ENCODE measurements around the gene SIN3A.
"Not testable (repeated sequence)": the region's sequence is repeated elsewhere in the genome, so short reads cannot be mapped to it uniquely, and the experiment has no call there.

Gene SIN3A

GRCh38 chr15:75416584-75416983, 34.9 kb downstream of the SIN3A start:
- H3K4me3 ChIP-seq (ENCODE audit: low read length): no peak overlapping the region
- DNase-seq (ENCODE audit: low read depth): no peak
- no peak for TF ChIP-seq CTCF (conservative IDR thresholded peaks at IDR 0.05; ENCODE audit: low read length)

- TF ChIP-seq CTCF (conservative IDR thresholded peaks at IDR 0.05; ENCODE audit: low read length): no peak
- H3K4me3 ChIP-seq (ENCODE audit: low read length): no peak overlapping the region
- no peak for DNase-seq (ENCODE audit: low read depth)
Measured at GRCh38 chr15:75410196-75410595, 41.3 kb downstream of the SIN3A start.

GRCh38 chr15:75407083-75407482, 44.4 kb downstream of the SIN3A start:
- DNase-seq (ENCODE audit: low read depth): no peak
- no peak overlapping the region for H3K4me3 ChIP-seq (ENCODE audit: low read length)
- no peak for TF ChIP-seq CTCF (conservative IDR thresholded peaks at IDR 0.05; ENCODE audit: low read length)

DNA sequence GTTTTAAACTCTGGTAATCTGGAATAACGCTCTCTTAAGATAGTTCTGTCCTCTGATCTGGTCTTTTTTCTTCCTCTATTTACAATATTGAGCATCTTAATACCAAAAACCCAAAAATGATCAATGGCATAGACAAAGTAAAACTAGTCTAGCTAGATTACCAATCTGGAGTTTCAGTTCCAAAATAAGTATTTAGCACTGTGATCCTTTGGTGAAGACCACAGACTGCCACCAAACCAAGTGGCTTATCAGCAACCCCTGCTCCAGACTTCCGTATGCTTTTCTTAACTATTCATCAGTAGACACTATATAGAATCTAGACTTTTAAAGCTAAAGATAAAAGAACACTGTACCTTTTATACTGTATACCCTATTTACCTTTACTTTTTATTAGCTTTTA, 47.6 kb downstream of the SIN3A start:
- no peak overlapping the region for H3K4me3 ChIP-seq (ENCODE audit: low read length)
- DNase-seq (ENCODE audit: low read depth): no peak
- no peak for TF ChIP-seq CTCF (conservative IDR thresholded peaks at IDR 0.05; ENCODE audit: low read length)

DNA sequence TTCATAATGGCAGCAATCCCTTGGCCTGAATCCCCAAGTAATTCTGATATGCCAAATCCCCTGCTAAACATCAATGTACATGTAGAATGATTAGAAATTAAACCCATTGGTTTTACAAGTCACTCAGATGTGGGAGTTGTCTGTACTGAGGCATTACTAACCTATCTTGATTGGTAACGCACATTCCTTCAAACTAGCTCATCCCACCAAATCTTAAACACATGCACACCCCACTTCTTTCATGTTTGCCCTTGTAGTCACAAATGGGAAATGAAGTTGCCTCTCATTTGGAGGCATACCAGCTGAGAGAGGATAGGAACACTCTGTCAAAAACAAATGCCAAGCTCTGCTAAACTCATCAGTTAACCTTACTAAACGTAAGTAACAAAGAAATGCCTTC, 54.0 kb downstream of the SIN3A start:
- DNase-seq (ENCODE audit: low read depth): peak; percentile 33
- H3K4me3 ChIP-seq (ENCODE audit: low read length): no peak overlapping the region
- TF ChIP-seq CTCF (conservative IDR thresholded peaks at IDR 0.05; ENCODE audit: low read length): no peak

DNA sequence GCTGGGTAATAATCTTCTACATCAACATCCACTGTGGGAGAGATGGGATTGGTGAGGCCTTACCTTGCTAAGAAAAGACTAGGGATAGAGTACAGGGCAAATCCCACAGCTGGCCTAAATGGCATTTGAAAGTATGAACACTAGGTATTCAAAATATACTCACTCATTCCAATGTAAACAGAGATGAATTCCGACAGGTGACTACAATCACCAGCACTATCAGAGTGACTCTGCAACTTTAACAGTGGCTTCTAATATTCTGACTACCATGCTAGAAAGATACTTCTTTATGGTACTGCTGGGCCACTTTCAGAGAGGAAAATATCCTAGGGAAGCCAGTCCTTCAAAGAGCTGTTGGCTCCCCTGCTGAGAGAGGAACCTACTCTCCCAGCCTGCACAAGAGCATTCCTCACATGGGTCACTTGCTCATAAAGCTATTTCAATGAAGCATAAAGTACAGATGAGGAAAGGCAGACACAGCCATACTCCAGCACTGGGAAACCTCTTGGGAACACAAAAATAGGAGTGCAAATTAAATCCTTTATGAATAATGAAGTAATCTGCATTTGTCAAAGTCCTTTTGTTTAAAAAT, 61.6 kb downstream of the SIN3A start:
- no peak overlapping the region for H3K4me3 ChIP-seq (ENCODE audit: low read length)
- no peak for DNase-seq (ENCODE audit: low read depth)
- TF ChIP-seq CTCF (conservative IDR thresholded peaks at IDR 0.05; ENCODE audit: low read length): no peak

- not testable (repeated sequence) for H3K4me3 ChIP-seq (ENCODE audit: low read length); DNase-seq (ENCODE audit: low read depth)
Measured at GRCh38 chr15:75383986-75384385, 67.5 kb downstream of the SIN3A start.

- no peak for TF ChIP-seq CTCF (conservative IDR thresholded peaks at IDR 0.05; ENCODE audit: low read length)
- no peak for DNase-seq (ENCODE audit: low read depth)
- no peak overlapping the region for H3K4me3 ChIP-seq (ENCODE audit: low read length)
Measured at GRCh38 chr15:75380773-75381172, 70.7 kb downstream of the SIN3A start.
